ENCODE results near the gene LTB4R2.

- TF ChIP-seq, protein P1, sequence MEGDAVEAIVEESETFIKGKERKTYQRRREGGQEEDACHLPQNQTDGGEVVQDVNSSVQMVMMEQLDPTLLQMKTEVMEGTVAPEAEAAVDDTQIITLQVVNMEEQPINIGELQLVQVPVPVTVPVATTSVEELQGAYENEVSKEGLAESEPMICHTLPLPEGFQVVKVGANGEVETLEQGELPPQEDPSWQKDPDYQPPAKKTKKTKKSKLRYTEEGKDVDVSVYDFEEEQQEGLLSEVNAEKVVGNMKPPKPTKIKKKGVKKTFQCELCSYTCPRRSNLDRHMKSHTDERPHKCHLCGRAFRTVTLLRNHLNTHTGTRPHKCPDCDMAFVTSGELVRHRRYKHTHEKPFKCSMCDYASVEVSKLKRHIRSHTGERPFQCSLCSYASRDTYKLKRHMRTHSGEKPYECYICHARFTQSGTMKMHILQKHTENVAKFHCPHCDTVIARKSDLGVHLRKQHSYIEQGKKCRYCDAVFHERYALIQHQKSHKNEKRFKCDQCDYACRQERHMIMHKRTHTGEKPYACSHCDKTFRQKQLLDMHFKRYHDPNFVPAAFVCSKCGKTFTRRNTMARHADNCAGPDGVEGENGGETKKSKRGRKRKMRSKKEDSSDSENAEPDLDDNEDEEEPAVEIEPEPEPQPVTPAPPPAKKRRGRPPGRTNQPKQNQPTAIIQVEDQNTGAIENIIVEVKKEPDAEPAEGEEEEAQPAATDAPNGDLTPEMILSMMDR (IDR thresholded peaks at IDR 0.05) = no peak
- TF ChIP-seq POLR2A (IDR thresholded peaks at IDR 0.05) = no peak
These were observed 19.8 kb downstream of the LTB4R2 start for GRCh38 chr14:24329736-24330135.

All from right lobe of liver (tissue), 4 donors.